ENCODE measurements around the gene DCUN1D2.

DCUN1D2 gene

GRCh38 chr13:113490496-113491417 lies at the start of gene DCUN1D2:
DCUN1D2 (minus strand) TSS chr13:113490711; CDS start chr13:113490669, 42 bp downstream.
- peaks cover 5% of the 10 kb centered on the region; the same call in 1 of the 2 replicates for H4K20me1 ChIP-seq (ENCODE audit: insufficient read depth, low read length)
- peak within 1 kb of the TSS; percentile 83 for H3K4me3 ChIP-seq (ENCODE audit: low read length)
- H3K4me2 ChIP-seq (ENCODE audit: low read depth, low read length) = peak within 1 kb of the TSS; percentile 84
- no peaks in the 10 kb centered on the region; the same call in 1 of the 2 replicates for H3F3A ChIP-seq (ENCODE audit: insufficient read depth, low read length)
- H3K4me1 ChIP-seq (ENCODE audit: low read length) = peaks cover 14% of the 10 kb centered on the region
- no peaks in the 10 kb centered on the region for H3K27me3 ChIP-seq (replicated peaks; ENCODE audit: insufficient read depth, low read length)
- TF ChIP-seq EZH2phosphoT487 (IDR thresholded peaks at IDR 0.05; ENCODE audit: low read length) (no peak), CTCF (IDR thresholded peaks at IDR 0.05; ENCODE audit: low read length) (no peak), EZH2 (optimal IDR thresholded peaks at IDR 0.05; ENCODE audit: low read depth, low read length) (no peak)
- peak within 1 kb of the TSS; percentile 85 for H2AFZ ChIP-seq (ENCODE audit: low read length)
- H3K9ac ChIP-seq (ENCODE audit: low read length) = peak within 1 kb of the TSS; percentile 73
- H3K9me3 ChIP-seq (replicated peaks; ENCODE audit: insufficient read depth, low read length) = no peaks in the 10 kb centered on the region
- peaks cover 81% of the 10 kb centered on the region for H3K79me2 ChIP-seq (ENCODE audit: low read length)
- no peaks in the 10 kb centered on the region; the same call in 1 of the 2 replicates for H3K36me3 ChIP-seq (replicated peaks; ENCODE audit: insufficient read depth, low read length)
- H3K9me2 ChIP-seq (replicated peaks; ENCODE audit: insufficient read depth, low read length) = no peaks in the 10 kb centered on the region
- peak; percentile 90 for DNase-seq
- H3K27ac ChIP-seq (ENCODE audit: low read length) = peak within 1 kb of the TSS; percentile 28; the same call in 1 of the 2 replicates

- Histone ChIP-seq H3K79me2 (ENCODE audit: low read length) (no peaks in the 10 kb centered on the region; the same call in 1 of the 2 replicates), H2AFZ (ENCODE audit: low read length) (no peak overlapping the region), H3K4me1 (ENCODE audit: low read length) (no peaks in the 10 kb centered on the region), H3K4me3 (ENCODE audit: low read length) (no peak overlapping the region), H3K27me3 (replicated peaks; ENCODE audit: insufficient read depth, low read length) (no peaks in the 10 kb centered on the region), H3F3A (ENCODE audit: insufficient read depth, low read length) (no peaks in the 10 kb centered on the region), H3K27ac (ENCODE audit: low read length) (no peak overlapping the region), H3K4me2 (ENCODE audit: low read depth, low read length) (no peak overlapping the region), H3K9me3 (replicated peaks; ENCODE audit: insufficient read depth, low read length) (no peaks in the 10 kb centered on the region), H4K20me1 (ENCODE audit: insufficient read depth, low read length) (no peaks in the 10 kb centered on the region), H3K36me3 (replicated peaks; ENCODE audit: insufficient read depth, low read length) (no peaks in the 10 kb centered on the region), H3K9me2 (replicated peaks; ENCODE audit: insufficient read depth, low read length) (no peaks in the 10 kb centered on the region), H3K9ac (ENCODE audit: low read length) (no peak overlapping the region)
- TF ChIP-seq EZH2 (optimal IDR thresholded peaks at IDR 0.05; ENCODE audit: low read depth, low read length) = no peak
- TF ChIP-seq EZH2phosphoT487 (IDR thresholded peaks at IDR 0.05; ENCODE audit: low read length) = no peak
- TF ChIP-seq CTCF (IDR thresholded peaks at IDR 0.05; ENCODE audit: low read length) = no peak
- DNase-seq = no peak
These were observed 49.3 kb upstream of the DCUN1D2 start for GRCh38 chr13:113539822-113540221.

GRCh38 chr13:113539176-113539575 lies 48.7 kb upstream of the DCUN1D2 start:
- Histone ChIP-seq H3K27me3 (replicated peaks; ENCODE audit: insufficient read depth, low read length) (no peaks in the 10 kb centered on the region), H4K20me1 (ENCODE audit: insufficient read depth, low read length) (no peaks in the 10 kb centered on the region), H3F3A (ENCODE audit: insufficient read depth, low read length) (no peaks in the 10 kb centered on the region), H3K27ac (ENCODE audit: low read length) (no peak overlapping the region), H3K79me2 (ENCODE audit: low read length) (no peaks in the 10 kb centered on the region; the same call in 1 of the 2 replicates), H3K9me2 (replicated peaks; ENCODE audit: insufficient read depth, low read length) (no peaks in the 10 kb centered on the region), H3K36me3 (replicated peaks; ENCODE audit: insufficient read depth, low read length) (no peaks in the 10 kb centered on the region), H2AFZ (ENCODE audit: low read length) (no peak overlapping the region), H3K4me3 (ENCODE audit: low read length) (no peak overlapping the region), H3K4me1 (ENCODE audit: low read length) (no peaks in the 10 kb centered on the region), H3K9me3 (replicated peaks; ENCODE audit: insufficient read depth, low read length) (no peaks in the 10 kb centered on the region), H3K9ac (ENCODE audit: low read length) (no peak overlapping the region), H3K4me2 (ENCODE audit: low read depth, low read length) (no peak overlapping the region)
- TF ChIP-seq CTCF (IDR thresholded peaks at IDR 0.05; ENCODE audit: low read length) = no peak
- TF ChIP-seq EZH2 (optimal IDR thresholded peaks at IDR 0.05; ENCODE audit: low read depth, low read length) = no peak
- no peak for DNase-seq
